Uterus (tissue), 4 donors: ENCODE results near the gene RIMS1. TPM values are rescaled to one million over a fixed set of nuclear protein-coding genes. Genes with fewer than 3 reads are reported as not detected.

ENCODE experiments used
- DNase-seq, 2 donors: peaks; one replicate each; pipeline ENCODE4 v3.0.0-alpha.2; 2019 to 2020
- H3K27ac ChIP-seq, 2 donors: fragments of 200-600 bp; sonication (generic); 1 replicate in 1 of 2; 2 replicates in 1 of 2; pipeline ENCODE4 v1.5.1; 2016 to 2018
- H3K27me3 ChIP-seq, 2 donors: fragments of 200-600 bp; sonication (generic); one replicate each; pipeline ENCODE4 v1.5.1; 2018 to 2019; ENCODE audit warnings: control low read depth in 1 of 2
- H3K36me3 ChIP-seq, 2 donors: fragments of 200-600 bp; sonication (generic); one replicate each; pipeline ENCODE4 v1.5.1; 2019; ENCODE audit warnings: control low read depth in 1 of 2
- H3K4me1 ChIP-seq, 2 donors: fragments of 200-600 bp; sonication (generic); one replicate each; pipeline ENCODE4 v1.5.1; 2018 to 2019; ENCODE audit warnings: control low read depth in 1 of 2
- H3K4me3 ChIP-seq, 2 donors: fragments of 200-600 bp; sonication (generic); 1 replicate in 1 of 2; 2 replicates in 1 of 2; pipeline ENCODE4 v1.5.1; 2018 to 2019; ENCODE audit warnings: mild to moderate bottlenecking in 1 of 2
- H3K9me3 ChIP-seq, 2 donors: fragments of 200-600 bp; sonication (generic); one replicate each; pipeline ENCODE4 v1.5.1; 2019; ENCODE audit warnings: control low read depth in 1 of 2
- CTCF ChIP-seq, 4 experiments: fragments of 200-600 bp in 2 of 4; fragments of 450-650 bp in 2 of 4; sonication (generic) in 2 of 4; IDR thresholded peaks; one replicate each; pipeline ENCODE4 v1.5.1; 2016 to 2019; ENCODE audit warnings: antibody characterized with exemption in 4 of 4, mild to moderate bottlenecking in 2 of 4, moderate library complexity in 1 of 4
- POLR2A ChIP-seq, 2 donors: fragments of 450-650 bp; IDR thresholded peaks; one replicate each; pipeline ENCODE4 v1.6.1; 2016; ENCODE audit warnings: antibody characterized with exemption in 2 of 2, mild to moderate bottlenecking in 1 of 2, moderate library complexity in 1 of 2
- intact Hi-C: fragments of 100-400 bp; cut with DNase I; formaldehyde crosslinking; loops from one replicate; pipeline ENCODE4 v1.15.1; 2023; ENCODE audit warnings: low total_unique reads
- total RNA-seq, 4 donors: library from RNA; depleted of rRNA in 3 of 4; stranded (reverse); fragments of >200 nt in 3 of 4; gene quantifications; one replicate each; pipeline versions ENCODE4 v1.1.0 to v1.2.4, GENCODE V29; 2014 to 2023
- donor health status: DM: yes; HTN: yes; CAD: no.

Gene RIMS1
- total RNA-seq, 4 donors from 2014 or later = 0.88 to 24.9 TPM; not detected in 2

GRCh38 chr6:72411872-72412708, 525.7 kb downstream of the RIMS1 start:
- Histone ChIP-seq H3K9me3 (no peaks in the 10 kb centered on the region), H3K27me3 (no peaks in the 10 kb centered on the region), H3K36me3 (no peaks in the 10 kb centered on the region), H3K27ac (no peak overlapping the region), H3K4me3 (no peak overlapping the region), H3K4me1 (no peaks in the 10 kb centered on the region)
- TF ChIP-seq POLR2A (IDR thresholded peaks at IDR 0.05) (no peak), CTCF (IDR thresholded peaks at IDR 0.05) (peak; percentile 96 to 100 (median 98))
- intact Hi-C loops = no loop called here
- DNase-seq = peak; percentile 51 to 66

GRCh38 chr6:72412709-72413044, 526.3 kb downstream of the RIMS1 start:
- H3K36me3 ChIP-seq = no peaks in the 10 kb centered on the region
- no peak for TF ChIP-seq CTCF (IDR thresholded peaks at IDR 0.05)
- TF ChIP-seq POLR2A (IDR thresholded peaks at IDR 0.05) = no peak
- H3K4me3 ChIP-seq = no peak overlapping the region
- H3K4me1 ChIP-seq = no peaks in the 10 kb centered on the region
- no peaks in the 10 kb centered on the region for H3K27me3 ChIP-seq
- intact Hi-C loops = no loop called here
- no peak for DNase-seq
- H3K27ac ChIP-seq = no peak overlapping the region
- H3K9me3 ChIP-seq = no peaks in the 10 kb centered on the region

- H3K27ac ChIP-seq = no peak overlapping the region
- intact Hi-C loops = no loop called here
- no peak for DNase-seq
- no peak for TF ChIP-seq CTCF (IDR thresholded peaks at IDR 0.05)
- TF ChIP-seq POLR2A (IDR thresholded peaks at IDR 0.05) = no peak
- no peaks in the 10 kb centered on the region for H3K9me3 ChIP-seq
- no peak overlapping the region for H3K4me3 ChIP-seq
- no peaks in the 10 kb centered on the region for H3K27me3 ChIP-seq
- H3K36me3 ChIP-seq = no peaks in the 10 kb centered on the region
- H3K4me1 ChIP-seq = no peaks in the 10 kb centered on the region
Measured at GRCh38 chr6:72413884-72414283, 527.5 kb downstream of the RIMS1 start.

- no peak overlapping the region for H3K4me3 ChIP-seq
- no peaks in the 10 kb centered on the region for H3K9me3 ChIP-seq
- TF ChIP-seq CTCF (IDR thresholded peaks at IDR 0.05) (no peak), POLR2A (IDR thresholded peaks at IDR 0.05) (no peak)
- no peaks in the 10 kb centered on the region for H3K4me1 ChIP-seq
- no peaks in the 10 kb centered on the region for H3K36me3 ChIP-seq
- intact Hi-C loops = no loop called here
- no peak for DNase-seq
- no peaks in the 10 kb centered on the region for H3K27me3 ChIP-seq
- H3K27ac ChIP-seq = no peak overlapping the region
Measured at GRCh38 chr6:72414657-72415056, 528.3 kb downstream of the RIMS1 start.

GRCh38 chr6:72416744-72417465, 530.6 kb downstream of the RIMS1 start:
- H3K27me3 ChIP-seq = no peaks in the 10 kb centered on the region
- H3K27ac ChIP-seq = no peak overlapping the region
- no peaks in the 10 kb centered on the region for H3K4me1 ChIP-seq
- no peaks in the 10 kb centered on the region for H3K36me3 ChIP-seq
- intact Hi-C loops = no loop called here
- H3K9me3 ChIP-seq = no peaks in the 10 kb centered on the region
- DNase-seq = no peak
- TF ChIP-seq CTCF (IDR thresholded peaks at IDR 0.05) (no peak), POLR2A (IDR thresholded peaks at IDR 0.05) (no peak)
- H3K4me3 ChIP-seq = no peak overlapping the region
